ENCODE data around the gene APLNR. TPM values are rescaled to one million over a fixed set of nuclear protein-coding genes. Genes with fewer than 3 reads are reported as not detected.

APLNR gene
- total and polyA plus RNA-seq, 2 of the 8 experiments (the other 6 are each of a cell fraction or from before 2014, with no cell fraction given), result 0.80 TPM; not detected in 1

DNA sequence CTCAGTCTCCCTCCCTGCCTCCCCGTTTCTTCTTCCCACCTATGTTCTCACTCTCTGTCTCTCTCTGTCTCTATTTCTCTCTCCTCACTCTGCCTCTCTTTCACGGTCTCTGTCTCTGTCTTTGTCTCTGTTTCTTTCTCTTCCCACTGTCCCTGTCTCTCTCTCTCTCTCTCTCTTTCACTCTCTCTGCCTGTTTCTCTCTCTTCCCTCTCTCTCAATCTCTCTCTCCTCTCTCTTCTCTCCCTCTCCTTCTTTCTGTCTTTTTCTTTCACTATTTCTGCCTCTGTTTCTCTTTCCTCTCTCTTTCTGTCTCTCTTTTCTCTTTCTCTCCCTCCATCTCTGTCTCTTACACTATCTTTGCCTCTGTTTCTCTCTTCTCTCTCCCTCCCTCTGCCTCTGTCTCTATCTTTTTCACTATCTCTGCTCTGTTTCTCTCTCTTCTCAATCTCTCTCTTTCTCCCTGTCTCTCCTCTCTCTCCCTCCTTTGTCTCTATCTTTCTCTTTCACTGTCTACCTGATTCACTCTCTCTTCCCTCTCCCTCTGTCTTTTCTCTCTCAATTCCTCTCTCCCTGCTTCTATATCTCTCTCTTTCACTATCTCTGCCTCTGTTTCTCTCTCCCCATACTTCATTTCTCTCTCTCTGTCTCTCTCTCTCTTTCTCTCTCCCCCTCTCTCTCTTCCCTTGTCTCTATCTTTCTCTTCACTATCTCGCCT lies 5.4 kb downstream of the APLNR start:
- POLR2A ChIA-PET (ENCODE audit: partially characterized antibody), result no interaction called here
- Histone ChIP-seq H3K79me1 (ENCODE audit: low read depth, low read length) (no peaks in the 10 kb centered on the region), H2AK5ac (ENCODE audit: low read depth, low read length) (no peak overlapping the region), H3K18ac (ENCODE audit: extremely low read depth, low read length) (no peak overlapping the region), H3K23me2 (ENCODE audit: low read depth, low read length) (peaks cover 2% of the 10 kb centered on the region; the same call in 1 of the 2 replicates), H3K27me3 (replicated peaks in 1 of 4; ENCODE audit: control insufficient read depth in 3 of 4, extremely low read depth in 1 of 4, insufficient read depth in 3 of 4, low read length in 3 of 4) (no peaks in the 10 kb centered on the region; a peak in 3 of 7 replicates), H2BK20ac (ENCODE audit: low read length) (peak overlapping the region; percentile 48; the same call in 1 of the 2 replicates), H2BK120ac (replicated peaks; ENCODE audit: low read depth, low read length) (no peak overlapping the region), H3K4ac (replicated peaks; ENCODE audit: insufficient read length, low read depth, low read length) (no peak overlapping the region), H2BK12ac (ENCODE audit: low read depth, low read length) (no peak overlapping the region), H2AFZ (ENCODE audit: low read length) (peak overlapping the region; percentile 66; the same call in 1 of the 2 replicates), H3K4me3 (ENCODE audit: extremely low read depth in 1 of 4, insufficient read depth in 2 of 4, low read depth in 3 of 4, low read length in 4 of 4) (no peak overlapping the region), H3K9ac (replicated peaks in 1 of 4; ENCODE audit: extremely low read depth in 1 of 4, low read depth in 3 of 4, low read length in 3 of 4) (no peak overlapping the region), H4K20me1 (replicated peaks in 1 of 2; ENCODE audit: control insufficient read depth in 1 of 2, insufficient read depth in 2 of 2, low read length in 2 of 2) (no peaks in the 10 kb centered on the region), H3K56ac (replicated peaks; ENCODE audit: insufficient read length, low read depth, low read length) (no peak overlapping the region), H3K14ac (ENCODE audit: insufficient read length) (no peak overlapping the region), H3K27ac (ENCODE audit: low read depth, low read length) (no peak overlapping the region), H3K36me3 (ENCODE audit: control insufficient read depth in 2 of 4, insufficient read depth in 4 of 4, low read length in 3 of 4) (no peaks in the 10 kb centered on the region), H2BK5ac (ENCODE audit: low read depth, low read length) (no peak overlapping the region), H4K5ac (ENCODE audit: insufficient read length, low read depth, low read length) (no peak overlapping the region), H3K4me1 (replicated peaks in 1 of 4; ENCODE audit: control insufficient read depth in 3 of 4, insufficient read depth in 4 of 4, low read length in 3 of 4) (peaks cover 0 to 4% (median 0%) of the 10 kb centered on the region in 4 experiments; a peak in 2 of 7 replicates), H4K8ac (ENCODE audit: extremely low read depth, insufficient read depth, low read length) (no peak overlapping the region), H3K9me3 (ENCODE audit: insufficient read depth in 2 of 2, low read depth in 1 of 2, low read length in 1 of 2) (no peaks in the 10 kb centered on the region), H3K23ac (ENCODE audit: insufficient read length) (no peak overlapping the region), H4K91ac (replicated peaks; ENCODE audit: insufficient read length, low read length) (no peak overlapping the region), H2BK15ac (ENCODE audit: low read length) (no peak overlapping the region), H3K4me2 (ENCODE audit: insufficient read depth in 1 of 2, low read depth in 2 of 2, low read length in 2 of 2) (no peak overlapping the region), H3K79me2 (ENCODE audit: control insufficient read depth in 1 of 2, insufficient read depth in 2 of 2, low read length in 2 of 2) (no peaks in the 10 kb centered on the region)
- no peak for FAIRE-seq
- DNase-seq (ENCODE audit: low read depth in 1 of 2, low spot score in 2 of 2), result no peak
- WGBS, 2 experiments (ENCODE audit: extremely low coverage in 1 of 2, insufficient coverage in 1 of 2, insufficient read length in 1 of 2, insufficient replicate concordance in 2 of 2, low coverage in 1 of 2, low lambda C conversion rate in 2 of 2, missing lambda C conversion rate in 1 of 2), result 88% methylated on average over 3 of the region's 3 CpGs; no CpG with 5 or more reads in 1 of the 2 experiments
- TF ChIP-seq FOSL1 (IDR thresholded peaks at IDR 0.05; ENCODE audit: insufficient read depth, low read depth, low read length), result no peak
- no peak for TF ChIP-seq SP4 (IDR thresholded peaks at IDR 0.05; ENCODE audit: low read length)
- TF ChIP-seq TAF1 (IDR thresholded peaks at IDR 0.05; ENCODE audit: low read depth, low read length), result no peak
- CTCF ChIA-PET (ENCODE audit: partially characterized antibody), result interaction anchor here (5.5 to 33.7 kb wide), 2 partner anchors 18 to 106 kb away, joined by 47 to 942 read pairs; no protein-coding TSS in a partner anchor
